ENCODE measurements around the gene PDP2.

PDP2 gene

DNA sequence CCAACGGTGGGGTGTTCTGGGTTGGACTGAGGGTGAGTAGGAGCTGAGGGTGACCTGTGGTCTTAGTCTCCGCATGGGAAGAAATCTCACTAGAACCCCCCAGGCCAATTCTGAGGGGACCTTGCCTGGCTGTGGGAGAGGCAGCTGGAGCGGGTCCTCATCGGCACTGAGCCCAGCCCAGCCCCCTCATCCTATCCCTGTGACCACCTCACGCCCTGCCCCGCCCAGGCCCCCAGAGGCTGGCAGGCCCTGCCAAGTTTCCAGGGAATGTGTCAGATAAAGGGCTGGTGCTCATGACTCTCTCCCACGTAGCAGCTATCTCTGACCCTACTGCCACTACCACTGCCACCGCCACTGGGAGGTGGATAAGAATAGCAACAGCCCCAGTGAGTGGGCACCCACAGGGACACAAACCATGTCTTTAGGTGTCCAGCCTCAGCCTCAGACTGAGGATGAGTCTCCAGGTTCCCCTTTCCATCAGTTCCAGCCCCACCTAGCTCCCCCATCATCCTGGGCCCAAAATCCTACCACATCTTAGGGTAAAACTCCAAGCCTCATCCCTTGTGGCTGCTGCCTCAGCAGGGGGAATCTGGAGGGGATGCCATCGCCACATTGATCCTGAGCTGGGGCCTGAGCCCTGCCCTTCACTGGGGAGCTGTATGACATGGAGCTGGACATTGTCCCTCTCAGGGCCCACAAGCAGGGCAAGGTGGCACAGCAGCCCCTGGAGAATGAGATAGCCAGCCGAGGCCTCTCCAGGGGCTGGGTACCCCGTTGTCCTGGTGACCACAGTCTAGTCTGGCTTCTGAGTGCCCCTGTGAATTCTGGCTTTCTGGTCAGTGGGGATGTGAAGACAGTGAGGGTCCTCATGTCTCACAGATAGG, 23.5 kb downstream of the PDP2 start:
- no peak for DNase-seq (ENCODE audit: low read depth)

DNA sequence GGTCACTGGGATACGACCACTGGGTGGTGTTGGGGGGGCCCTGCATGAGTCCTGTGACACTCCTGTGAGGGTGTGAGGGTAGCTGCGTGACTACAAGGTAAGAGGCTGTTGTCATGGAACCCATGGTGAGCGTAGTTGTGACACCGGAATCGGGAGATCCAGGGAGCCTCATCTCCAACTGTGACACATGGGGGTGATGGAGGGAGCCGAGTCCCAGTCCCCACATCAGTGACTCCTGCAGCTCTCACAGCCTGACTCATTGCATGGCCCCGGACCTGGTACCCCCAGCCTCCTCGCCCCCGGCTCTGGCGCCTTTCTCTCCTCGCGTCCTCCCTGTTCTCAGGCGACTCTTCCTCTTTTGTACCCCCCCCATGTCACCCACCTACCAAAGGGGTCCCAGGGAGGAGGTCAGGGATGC, 24.1 kb downstream of the PDP2 start:
- DNase-seq (ENCODE audit: low read depth) = no peak

DNA sequence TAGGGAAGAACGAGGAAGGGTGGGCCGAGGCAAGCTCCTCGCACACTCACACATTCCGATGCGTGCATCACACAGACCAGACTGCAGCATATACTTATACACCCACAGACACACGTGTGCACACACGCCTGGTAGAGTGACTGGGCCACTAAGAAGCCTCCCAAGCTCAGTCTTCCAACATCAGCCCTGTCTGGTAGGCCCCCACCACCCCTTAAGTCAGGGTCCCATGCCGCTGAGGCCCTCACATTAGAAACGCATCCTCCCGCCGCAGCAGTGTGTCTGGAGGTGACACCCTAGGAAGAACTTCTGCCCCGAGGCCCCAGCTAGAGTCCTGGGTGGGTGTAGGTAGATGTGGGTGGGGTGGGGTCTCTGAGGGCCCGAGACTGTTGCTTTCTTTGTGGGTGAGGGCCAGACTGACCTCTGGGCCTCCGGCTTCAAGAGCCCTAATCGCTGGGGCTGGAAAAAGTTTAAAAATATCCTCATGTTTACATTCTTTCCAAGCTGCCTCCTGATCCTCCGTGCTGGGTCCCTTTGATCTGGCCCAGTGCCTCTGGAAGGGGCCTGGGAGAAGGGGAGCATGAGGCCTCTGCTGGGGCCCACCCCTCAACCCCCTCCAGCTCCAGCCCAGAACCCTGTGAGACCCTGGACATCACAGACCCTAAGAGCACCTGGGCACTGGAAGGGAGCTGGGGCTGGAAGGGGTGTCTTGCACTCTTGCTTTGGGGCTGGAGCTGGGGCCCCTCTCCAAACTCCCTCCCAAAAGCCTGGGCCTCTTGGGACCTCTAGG, 24.7 kb downstream of the PDP2 start:
- DNase-seq (ENCODE audit: low read depth) = no peak

- peak; percentile 20 for DNase-seq (ENCODE audit: low read depth)
These were observed 25.6 kb downstream of the PDP2 start for GRCh38 chr16:66905633-66906539.

- no peak for DNase-seq (ENCODE audit: low read depth)
These were observed 26.9 kb downstream of the PDP2 start for GRCh38 chr16:66906916-66907836.

DNA sequence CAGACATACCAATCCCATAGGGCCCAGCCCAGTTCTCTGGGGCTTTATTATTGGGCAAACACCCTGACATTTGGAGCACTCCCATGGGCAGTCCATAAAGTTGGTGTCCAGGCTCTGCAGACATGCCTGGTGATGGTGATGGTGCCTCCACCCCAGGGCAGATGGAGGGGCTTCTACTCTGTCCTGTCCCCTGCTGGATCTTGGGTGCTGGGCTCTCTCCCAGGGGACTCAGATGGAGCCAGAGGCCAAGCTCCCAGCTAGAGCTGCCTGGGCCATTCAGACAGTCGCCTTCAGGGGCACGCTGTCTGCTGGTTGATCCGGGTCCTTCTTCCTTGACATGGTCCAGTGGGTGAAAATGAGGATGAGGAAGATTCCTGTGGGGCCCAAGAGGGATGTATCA, 27.8 kb downstream of the PDP2 start:
- no peak for DNase-seq (ENCODE audit: low read depth)

- DNase-seq (ENCODE audit: low read depth) = no peak
These were observed 28.6 kb downstream of the PDP2 start for GRCh38 chr16:66908762-66909559.

DNA sequence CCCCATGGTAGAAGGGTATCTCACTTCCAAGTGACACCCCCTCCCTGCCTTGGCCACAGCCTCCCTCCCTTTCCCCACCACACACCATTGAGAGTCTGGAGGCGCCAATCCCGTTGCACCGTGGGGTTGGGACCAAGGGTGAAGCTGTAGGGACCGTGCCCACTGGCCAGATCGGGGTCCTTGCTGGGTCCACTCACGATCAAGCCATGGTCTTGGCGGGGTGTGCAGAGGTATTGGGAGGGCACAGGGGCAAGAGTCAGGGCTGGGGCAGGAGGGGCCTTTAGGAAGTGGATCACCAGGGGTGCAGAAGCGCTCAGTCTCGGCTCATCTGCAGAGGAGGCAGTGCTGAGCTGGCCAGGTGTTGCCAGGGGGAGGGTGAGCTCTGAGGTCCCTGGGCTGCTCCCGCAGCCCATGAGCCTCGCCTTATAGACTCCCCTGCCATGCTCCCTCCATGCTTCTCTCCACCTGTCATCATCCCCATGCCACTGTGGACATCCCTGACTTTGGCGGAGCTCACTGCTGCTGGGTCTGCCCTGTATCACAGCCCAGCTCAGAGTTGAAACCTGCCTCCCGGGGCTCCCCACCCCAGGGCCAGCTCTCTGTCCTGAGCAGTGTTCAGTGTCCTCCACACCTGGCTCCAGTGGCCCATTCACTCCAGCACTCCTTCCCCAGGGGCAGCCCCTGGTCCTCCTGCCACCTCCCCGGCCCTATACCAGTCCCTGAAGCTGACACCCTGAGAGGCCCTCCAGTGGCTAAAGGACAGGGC, 30.0 kb downstream of the PDP2 start:
- no peak for DNase-seq (ENCODE audit: low read depth)

- no peak for DNase-seq (ENCODE audit: low read depth)
These were observed 30.8 kb downstream of the PDP2 start for GRCh38 chr16:66911112-66911511.

GRCh38 chr16:66911801-66912200, 31.5 kb downstream of the PDP2 start:
- DNase-seq (ENCODE audit: low read depth) = no peak

- DNase-seq (ENCODE audit: low read depth) = no peak
These were observed 32.8 kb downstream of the PDP2 start for GRCh38 chr16:66913081-66913480.

GRCh38 chr16:66913711-66914110, 33.4 kb downstream of the PDP2 start:
- DNase-seq (ENCODE audit: low read depth) = no peak

- no peak for DNase-seq (ENCODE audit: low read depth)
These were observed 34.2 kb downstream of the PDP2 start for GRCh38 chr16:66914541-66914940.

- DNase-seq (ENCODE audit: low read depth) = no peak
These were observed 34.7 kb downstream of the PDP2 start for GRCh38 chr16:66915041-66915440.

GRCh38 chr16:66916518-66916917, 36.2 kb downstream of the PDP2 start:
- DNase-seq (ENCODE audit: low read depth) = no peak

GRCh38 chr16:66917741-66918140, 37.4 kb downstream of the PDP2 start:
- DNase-seq (ENCODE audit: low read depth) = no peak

DNA sequence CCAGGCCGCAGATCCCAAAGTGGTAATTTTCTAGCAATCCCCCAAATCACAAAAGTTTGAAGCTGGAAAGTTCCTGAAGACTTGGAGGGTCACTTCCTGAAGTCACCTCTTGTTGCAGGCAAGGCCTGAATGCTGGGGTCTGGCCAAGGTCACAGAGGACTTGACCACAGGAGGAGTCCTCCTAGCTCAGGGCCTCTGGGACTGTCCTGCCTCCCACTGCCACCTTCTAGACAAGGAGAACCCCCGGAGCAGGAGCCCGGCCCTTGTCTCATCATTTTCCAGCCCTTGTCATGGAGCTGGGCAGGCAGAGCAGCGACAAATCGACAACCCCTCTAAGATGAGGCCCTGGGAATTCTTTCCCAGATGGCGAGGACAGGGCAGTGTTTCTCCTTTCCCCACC, 38.0 kb downstream of the PDP2 start:
- DNase-seq (ENCODE audit: low read depth) = no peak

GRCh38 chr16:66918803-66919568, 38.7 kb downstream of the PDP2 start, which contains the start of gene CDH16:
CDH16 (minus strand) TSS chr16:66918885; CDS start chr16:66918065, 820 bp downstream.
- no peak for DNase-seq (ENCODE audit: low read depth)

Measured in activated T-cell treated with anti-CD3 and anti-CD28 coated beads for 1 hour (primary cell).